ENCODE data around the gene ZNF830. TPM values are rescaled to one million over a fixed set of nuclear protein-coding genes. Genes with fewer than 3 reads are reported as not detected.
A peak's percentile ranks its signal among the peaks of the same experiment; 100 is the strongest.

The ZNF830 gene
- total and polyA plus RNA-seq, 10 of the 15 experiments (the other 5 are each of a cell fraction or from before 2014, with no cell fraction given): 9.7 to 18.5 (median 15.1) TPM

- peak; percentile 39 for TF ChIP-seq RELB (IDR thresholded peaks at IDR 0.05; ENCODE audit: low read depth)
- peak; percentile 32 for TF ChIP-seq CREM (IDR thresholded peaks at IDR 0.05; ENCODE audit: low read depth)
- peak; percentile 95; the same call in 1 of the 2 replicates for TF ChIP-seq GATAD2B (conservative IDR thresholded peaks at IDR 0.05; ENCODE audit: low read depth)
- peak; percentile 91 for TF ChIP-seq IKZF1 (conservative IDR thresholded peaks at IDR 0.05)
- TF ChIP-seq NKRF (conservative IDR thresholded peaks at IDR 0.05): peak; percentile 81
- no peak; the same call in 1 of the 2 replicates for TF ChIP-seq YY1 (IDR thresholded peaks at IDR 0.05; ENCODE audit: low read depth, low read length)
- TF ChIP-seq ZNF687 (IDR thresholded peaks at IDR 0.05): 0 out of 2 replicates have a peak, but pooled peaks have one; percentile 34
- TF ChIP-seq E2F8 (IDR thresholded peaks at IDR 0.05; ENCODE audit: low read depth, partially characterized antibody): no peak
- 0 out of 2 replicates have a peak, but pooled peaks have one; percentile 19 for TF ChIP-seq RAD21 (IDR thresholded peaks at IDR 0.05; ENCODE audit: insufficient read depth, low read depth, low read length)
- peak; percentile 39 for TF ChIP-seq SP1 (IDR thresholded peaks at IDR 0.05; ENCODE audit: low read depth, low read length)
- TF ChIP-seq HDAC2 (IDR thresholded peaks at IDR 0.05): no peak
- TF ChIP-seq EP300 (IDR thresholded peaks at IDR 0.05; ENCODE audit: borderline replicate concordance in 1 of 2, control insufficient read depth in 1 of 2, low read depth in 2 of 2, low read length in 2 of 2): no peak
- 0 out of 2 replicates have a peak, but pooled peaks have one; percentile 49 for TF ChIP-seq CBX5 (IDR thresholded peaks at IDR 0.05; ENCODE audit: low read depth)
- TF ChIP-seq JUND (IDR thresholded peaks at IDR 0.05; ENCODE audit: low read depth, low read length): no peak
- peak; percentile 23; the same call in 1 of the 2 replicates for TF ChIP-seq SMC3 (IDR thresholded peaks at IDR 0.05; ENCODE audit: borderline replicate concordance, low read length)
- TF ChIP-seq SIN3A (IDR thresholded peaks at IDR 0.05; ENCODE audit: low read depth, low read length): peak; percentile 10; the same call in 1 of the 2 replicates
- 0 out of 2 replicates have a peak, but pooled peaks have one; percentile 59 for TF ChIP-seq SMARCA5 (IDR thresholded peaks at IDR 0.05)
- peak; percentile 54 for TF ChIP-seq MEF2B (IDR thresholded peaks at IDR 0.05; ENCODE audit: partially characterized antibody, poor library complexity, severe bottlenecking)
Measured at GRCh38 chr17:34980681-34981537, 19.6 kb downstream of the ZNF830 start (continued).
